Fibroblast of lung (primary cell): ENCODE data around the gene NKX6-2. TPM values are rescaled to one million over a fixed set of nuclear protein-coding genes. Genes with fewer than 3 reads are reported as not detected.
A peak's percentile ranks its signal among the peaks of the same experiment; 100 is the strongest.
"Not testable (repeated sequence)": the region's sequence is repeated elsewhere in the genome, so short reads cannot be mapped to it uniquely, and the experiment has no call there.

Experiments used
- DNase-seq, 2 donors: peaks; one replicate each; pipeline versions ENCODE4 v3.0.0 to v3.0.0-alpha.2; 2010; ENCODE audit warnings: low read depth in 2 of 2
- H2AFZ ChIP-seq: 2 replicates; pipeline ENCODE4 v1.5.1; 2012; ENCODE audit warnings: low read length, control low read depth, inconsistent platforms
- H3K27ac ChIP-seq: 2 replicates; pipeline ENCODE4 v1.5.1; 2011; ENCODE audit warnings: low read length, control low read depth; ENCODE audit not compliant: insufficient read depth
- H3K27me3 ChIP-seq: 2 replicates; pipeline ENCODE4 v1.5.1; 2011; ENCODE audit warnings: mild to moderate bottlenecking, low read length; ENCODE audit not compliant: control insufficient read depth, insufficient read depth
- H3K36me3 ChIP-seq: 2 replicates; pipeline ENCODE4 v1.5.1; 2011; ENCODE audit warnings: low read length; ENCODE audit not compliant: control insufficient read depth, insufficient read depth
- H3K4me1 ChIP-seq: 2 replicates; pipeline ENCODE4 v1.5.1; 2011; ENCODE audit warnings: low read length; ENCODE audit not compliant: control insufficient read depth, insufficient read depth; ENCODE audit errors: extremely low read depth
- H3K4me2 ChIP-seq: 2 replicates; pipeline ENCODE4 v1.5.1; 2011; ENCODE audit warnings: low read length, control low read depth; ENCODE audit not compliant: insufficient read depth; ENCODE audit errors: extremely low read depth
- H3K4me3 ChIP-seq, 4 experiments: fragments of 200-600 bp in 1 of 4; sonication (generic) in 1 of 4; replicated peaks in 1 of 4; 2 replicates each; pipeline ENCODE4 v1.5.1; 2011 to 2016; ENCODE audit warnings: low read length in 4 of 4, low read depth in 3 of 4, mild to moderate bottlenecking in 3 of 4, control low read depth in 2 of 4, inconsistent platforms in 1 of 4, mixed read lengths in 1 of 4; ENCODE audit not compliant: insufficient read depth in 1 of 4; ENCODE audit errors: control extremely low read depth in 1 of 4
- H3K79me2 ChIP-seq: 2 replicates; pipeline ENCODE4 v1.5.1; 2012; ENCODE audit warnings: mild to moderate bottlenecking, low read length, inconsistent platforms; ENCODE audit not compliant: control insufficient read depth, insufficient read depth
- H3K9ac ChIP-seq: 2 replicates; pipeline ENCODE4 v1.5.1; 2011; ENCODE audit warnings: mild to moderate bottlenecking, low read length, control low read depth; ENCODE audit not compliant: insufficient read depth
- H3K9me3 ChIP-seq: 2 replicates; pipeline ENCODE4 v1.5.1; 2012; ENCODE audit warnings: low read depth, low read length; ENCODE audit not compliant: control insufficient read depth, insufficient read depth
- H4K20me1 ChIP-seq: 2 replicates; pipeline ENCODE4 v1.5.1; 2011; ENCODE audit warnings: low read length; ENCODE audit not compliant: control insufficient read depth, insufficient read depth; ENCODE audit errors: extremely low read depth
- CTCF ChIP-seq, 2 donors: IDR thresholded peaks in 1 of 2; conservative IDR thresholded peaks in 1 of 2; 1 replicate in 1 of 2; 2 replicates in 1 of 2; pipeline ENCODE4 v1.5.1; 2011 to 2012; ENCODE audit warnings: low read length in 2 of 2, control low read depth in 1 of 2, inconsistent platforms in 1 of 2, low read depth in 1 of 2, mild to moderate bottlenecking in 1 of 2
- EZH2 ChIP-seq: IDR thresholded peaks from 2 replicates; pipeline ENCODE4 v1.5.1; 2012; ENCODE audit warnings: low read length, control low read depth, mild to moderate bottlenecking; ENCODE audit errors: missing control alignments
- polyA plus RNA-seq, 2 donors: library from polyadenylated mRNA; depleted of rRNA in 1 of 2; stranded (reverse) in 1 of 2; unstranded in 1 of 2; fragments of >200 nt; gene quantifications; 2 replicates each; pipeline ENCODE4 v1.2.1, GENCODE V29; 2011 to 2012; ENCODE audit warnings: missing spikeins in 1 of 2
- total RNA-seq: library from RNA; depleted of rRNA; stranded (reverse); fragments of >200 nt; gene quantifications from 2 replicates; pipeline ENCODE4 v1.2.1, GENCODE V29; 2014

Gene NKX6-2
- total and polyA plus RNA-seq, 2 donors (not counting 1 experiment from before 2014, with no cell fraction given) = not detected

GRCh38 chr10:132776186-132776585 is 9.8 kb downstream of the NKX6-2 start:
- no peak overlapping the region for H3K9ac ChIP-seq
- no peaks in the 10 kb centered on the region for H3K79me2 ChIP-seq
- H3K27me3 ChIP-seq = no peaks in the 10 kb centered on the region
- H4K20me1 ChIP-seq = no peaks in the 10 kb centered on the region
- no peak overlapping the region for H2AFZ ChIP-seq
- H3K9me3 ChIP-seq = no peaks in the 10 kb centered on the region
- no peak for DNase-seq
- H3K4me3 ChIP-seq = no peak overlapping the region
- no peaks in the 10 kb centered on the region for H3K4me1 ChIP-seq
- no peak overlapping the region for H3K4me2 ChIP-seq
- TF ChIP-seq CTCF (conservative IDR thresholded peaks at IDR 0.05 in 1 of 2, IDR thresholded peaks at IDR 0.05 in 1 of 2; ENCODE audit: low read depth in 1 of 2, low read length in 2 of 2) = no peak
- no peak for TF ChIP-seq EZH2
- H3K36me3 ChIP-seq = no peaks in the 10 kb centered on the region
- H3K27ac ChIP-seq = no peak overlapping the region

GRCh38 chr10:132774902-132775863 is 10.8 kb downstream of the NKX6-2 start:
- H3K27me3 ChIP-seq = no peaks in the 10 kb centered on the region
- TF ChIP-seq CTCF (conservative IDR thresholded peaks at IDR 0.05 in 1 of 2, IDR thresholded peaks at IDR 0.05 in 1 of 2; ENCODE audit: low read depth in 1 of 2, low read length in 2 of 2) (no peak), EZH2 (no peak)
- H4K20me1 ChIP-seq = no peaks in the 10 kb centered on the region
- H3K9me3 ChIP-seq = no peaks in the 10 kb centered on the region
- H2AFZ ChIP-seq = no peak overlapping the region
- no peak overlapping the region for H3K4me3 ChIP-seq
- H3K4me1 ChIP-seq = no peaks in the 10 kb centered on the region
- H3K79me2 ChIP-seq = no peaks in the 10 kb centered on the region
- H3K36me3 ChIP-seq = no peaks in the 10 kb centered on the region
- peak; percentile 11 to 81 for DNase-seq
- no peak overlapping the region for H3K27ac ChIP-seq
- H3K9ac ChIP-seq = no peak overlapping the region
- H3K4me2 ChIP-seq = no peak overlapping the region

- no peaks in the 10 kb centered on the region for H3K4me1 ChIP-seq
- H3K4me2 ChIP-seq = no peak overlapping the region
- TF ChIP-seq CTCF (conservative IDR thresholded peaks at IDR 0.05 in 1 of 2, IDR thresholded peaks at IDR 0.05 in 1 of 2; ENCODE audit: low read depth in 1 of 2, low read length in 2 of 2) (no peak), EZH2 (no peak)
- no peaks in the 10 kb centered on the region for H3K79me2 ChIP-seq
- no peak overlapping the region for H3K27ac ChIP-seq
- H3K9ac ChIP-seq = no peak overlapping the region
- no peaks in the 10 kb centered on the region for H3K36me3 ChIP-seq
- no peak for DNase-seq
- no peaks in the 10 kb centered on the region for H3K9me3 ChIP-seq
- H2AFZ ChIP-seq = no peak overlapping the region
- H3K27me3 ChIP-seq = no peaks in the 10 kb centered on the region
- H3K4me3 ChIP-seq = no peak overlapping the region
- no peaks in the 10 kb centered on the region for H4K20me1 ChIP-seq
These were observed 11.6 kb downstream of the NKX6-2 start for GRCh38 chr10:132774181-132774901.

- H3K9me3 ChIP-seq, H3K4me3 ChIP-seq, H4K20me1 ChIP-seq, H3K27me3 ChIP-seq, H3K4me1 ChIP-seq, H3K9ac ChIP-seq, DNase-seq, H3K36me3 ChIP-seq, H3K79me2 ChIP-seq, H3K27ac ChIP-seq, H3K4me2 ChIP-seq, H2AFZ ChIP-seq: not testable (repeated sequence)
These were observed 13.1 kb downstream of the NKX6-2 start for GRCh38 chr10:132772816-132773215.
